Stimulated activated naive CD8-positive, alpha-beta T cell treated with anti-CD3 and anti-CD28 coated beads, Interleukin-15, Interleukin-2, amounts not matched to agents 100 ng/mL and 50 ng/mL, for 24 hours (primary cell): ENCODE data around the gene NPAS3.

Source experiments
- H3K27ac Mint-ChIP-seq: one replicate; pipeline ENCODE4 v1.8.0; 2021; ENCODE audit warnings: mild to moderate bottlenecking, mixed read lengths
- H3K27me3 Mint-ChIP-seq: one replicate; pipeline ENCODE4 v1.8.0; 2021; ENCODE audit warnings: mixed read lengths
- H3K36me3 Mint-ChIP-seq: one replicate; pipeline ENCODE4 v1.8.0; 2021; ENCODE audit warnings: low read depth, mixed read lengths
- H3K4me1 Mint-ChIP-seq: one replicate; pipeline ENCODE4 v1.8.0; 2021; ENCODE audit warnings: low read depth, mixed read lengths
- H3K4me3 Mint-ChIP-seq: one replicate; pipeline ENCODE4 v1.8.0; 2021; ENCODE audit warnings: mild to moderate bottlenecking, mixed read lengths
- H3K9me3 Mint-ChIP-seq: one replicate; pipeline ENCODE4 v1.8.0; 2021; ENCODE audit warnings: mixed read lengths

NPAS3 gene

DNA sequence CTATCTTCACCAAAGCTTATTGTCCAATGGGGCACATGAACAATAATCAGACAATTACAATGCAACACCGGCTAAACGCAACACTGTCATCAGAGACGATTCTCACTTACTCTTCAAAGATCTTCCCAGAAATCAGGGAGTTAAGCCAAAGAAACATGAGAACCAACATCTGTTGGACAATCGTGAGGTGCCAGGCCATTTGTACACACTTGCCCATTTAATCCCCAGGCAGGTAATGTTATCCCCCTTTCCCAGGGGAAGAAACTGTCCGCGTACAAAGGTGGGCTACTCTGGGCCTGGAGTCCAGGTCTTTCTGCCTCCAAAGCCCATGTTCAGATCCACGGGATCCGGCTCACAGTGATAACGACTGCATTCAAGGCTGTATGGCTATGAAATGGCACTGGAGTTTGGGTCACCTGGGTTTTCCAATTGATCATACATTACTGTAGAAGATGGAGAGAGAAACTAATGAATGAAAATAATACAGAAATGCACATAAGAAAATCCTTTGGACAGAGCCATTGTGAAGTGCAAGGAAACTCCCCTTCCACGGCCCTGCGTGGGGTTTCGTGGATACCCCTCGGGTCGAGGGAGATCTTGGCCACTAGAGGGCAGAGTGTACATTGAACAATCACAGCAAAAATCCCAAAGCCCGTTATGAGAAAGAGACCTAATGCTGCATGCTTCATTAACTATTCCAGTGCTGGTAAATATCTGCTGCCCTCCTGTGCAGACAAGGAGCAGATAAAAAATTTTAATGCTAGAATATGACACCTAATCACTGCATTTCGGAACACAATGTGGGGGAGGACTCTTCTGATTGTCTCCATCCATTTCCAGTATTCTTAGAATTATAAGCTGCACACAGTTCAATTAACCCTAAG is 900.8 kb downstream of the NPAS3 start:
- no peaks in the 10 kb centered on the region for H3K27me3 Mint-ChIP-seq
- H3K36me3 Mint-ChIP-seq, result no peaks in the 10 kb centered on the region
- no peaks in the 10 kb centered on the region for H3K4me1 Mint-ChIP-seq
- no peak overlapping the region for H3K27ac Mint-ChIP-seq
- H3K4me3 Mint-ChIP-seq, result no peak overlapping the region
- H3K9me3 Mint-ChIP-seq, result no peaks in the 10 kb centered on the region

- H3K9me3 Mint-ChIP-seq, result no peaks in the 10 kb centered on the region
- H3K36me3 Mint-ChIP-seq, result no peaks in the 10 kb centered on the region
- no peak overlapping the region for H3K27ac Mint-ChIP-seq
- no peaks in the 10 kb centered on the region for H3K4me1 Mint-ChIP-seq
- no peaks in the 10 kb centered on the region for H3K27me3 Mint-ChIP-seq
- H3K4me3 Mint-ChIP-seq, result no peak overlapping the region
Measured at GRCh38 chr14:33840797-33841196, 902.1 kb downstream of the NPAS3 start.

DNA sequence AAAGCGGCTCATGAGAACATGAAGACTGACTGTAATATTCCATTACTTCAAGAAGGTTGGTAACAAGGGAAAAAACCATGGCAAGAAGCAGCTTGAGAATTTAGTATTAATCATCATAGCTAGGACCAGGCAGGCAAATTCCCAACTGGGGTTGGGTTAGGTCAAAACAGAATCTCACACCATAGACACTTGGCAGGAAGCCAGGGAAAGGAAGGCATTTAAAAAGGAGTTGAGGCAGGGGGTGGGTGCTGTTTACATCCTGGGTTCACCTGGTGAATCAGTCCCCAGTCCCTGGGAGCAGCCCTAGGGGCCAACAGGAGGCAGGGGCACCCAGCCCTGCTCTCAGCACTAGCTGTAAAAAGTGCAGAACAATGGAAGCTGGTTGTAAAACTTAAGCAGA is 903.6 kb downstream of the NPAS3 start:
- Mint-ChIP-seq H3K9me3 (no peaks in the 10 kb centered on the region), H3K4me3 (no peak overlapping the region), H3K36me3 (no peaks in the 10 kb centered on the region), H3K27me3 (no peaks in the 10 kb centered on the region), H3K4me1 (peaks cover 4% of the 10 kb centered on the region), H3K27ac (no peak overlapping the region)

DNA sequence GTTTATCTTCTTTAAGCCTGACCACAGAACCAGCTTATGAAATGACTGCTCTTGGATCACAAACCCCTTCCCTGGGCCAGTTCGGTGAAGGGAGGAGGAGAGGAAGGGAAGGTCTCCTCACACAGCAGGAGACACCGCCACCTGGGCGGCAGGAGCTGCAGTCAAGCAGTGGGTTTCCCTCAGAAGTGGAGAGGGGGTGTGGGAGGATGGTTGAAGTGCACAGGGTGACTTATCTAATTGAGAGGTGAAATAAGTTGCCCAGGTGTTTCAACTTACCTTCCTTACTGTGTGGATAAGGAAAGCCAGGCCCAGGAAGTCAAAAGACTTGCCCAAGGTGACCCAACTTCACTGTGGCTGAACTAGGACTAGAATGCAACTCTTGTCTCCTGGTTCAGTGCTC is 905.4 kb downstream of the NPAS3 start:
- Mint-ChIP-seq H3K9me3 (no peaks in the 10 kb centered on the region), H3K27ac (no peak overlapping the region), H3K4me3 (no peak overlapping the region), H3K27me3 (no peaks in the 10 kb centered on the region), H3K4me1 (peaks cover 4% of the 10 kb centered on the region), H3K36me3 (no peaks in the 10 kb centered on the region)

- H3K9me3 Mint-ChIP-seq, result no peaks in the 10 kb centered on the region
- H3K36me3 Mint-ChIP-seq, result no peaks in the 10 kb centered on the region
- peaks cover 4% of the 10 kb centered on the region for H3K4me1 Mint-ChIP-seq
- H3K27me3 Mint-ChIP-seq, result no peaks in the 10 kb centered on the region
- peak overlapping the region; percentile 26 for H3K27ac Mint-ChIP-seq
- H3K4me3 Mint-ChIP-seq, result no peak overlapping the region
Measured at GRCh38 chr14:33846100-33846824, 907.6 kb downstream of the NPAS3 start.

- no peak overlapping the region for H3K4me3 Mint-ChIP-seq
- H3K27ac Mint-ChIP-seq, result no peak overlapping the region
Measured at GRCh38 chr14:33847066-33847465, 908.4 kb downstream of the NPAS3 start.

DNA sequence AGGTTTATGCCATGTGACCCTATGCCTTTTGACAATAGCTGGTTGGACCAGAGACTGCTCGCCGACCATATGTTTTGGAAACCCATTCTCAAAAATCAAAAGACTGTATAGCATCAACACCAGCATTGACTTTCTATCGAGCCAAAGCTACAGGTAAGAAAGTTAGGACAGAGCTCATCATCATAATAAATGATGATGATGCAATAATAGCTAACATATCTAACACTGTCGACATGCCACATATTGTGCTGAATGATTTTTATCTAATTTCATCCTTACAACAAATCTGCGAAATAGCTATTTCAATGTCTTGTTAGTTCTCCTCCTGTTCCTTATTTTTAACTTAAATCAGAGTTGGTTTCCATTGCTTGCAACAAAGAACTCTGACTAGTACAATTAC is 909.3 kb downstream of the NPAS3 start:
- Mint-ChIP-seq H3K27ac (no peak overlapping the region), H3K27me3 (no peaks in the 10 kb centered on the region), H3K4me1 (peaks cover 4% of the 10 kb centered on the region), H3K4me3 (no peak overlapping the region), H3K9me3 (no peaks in the 10 kb centered on the region), H3K36me3 (no peaks in the 10 kb centered on the region)

More at GRCh38 chr14:33847066-33847465, 908.4 kb downstream of the NPAS3 start:
- Mint-ChIP-seq H3K9me3 (no peaks in the 10 kb centered on the region), H3K36me3 (no peaks in the 10 kb centered on the region), H3K27me3 (no peaks in the 10 kb centered on the region), H3K4me1 (peaks cover 4% of the 10 kb centered on the region)

DNA sequence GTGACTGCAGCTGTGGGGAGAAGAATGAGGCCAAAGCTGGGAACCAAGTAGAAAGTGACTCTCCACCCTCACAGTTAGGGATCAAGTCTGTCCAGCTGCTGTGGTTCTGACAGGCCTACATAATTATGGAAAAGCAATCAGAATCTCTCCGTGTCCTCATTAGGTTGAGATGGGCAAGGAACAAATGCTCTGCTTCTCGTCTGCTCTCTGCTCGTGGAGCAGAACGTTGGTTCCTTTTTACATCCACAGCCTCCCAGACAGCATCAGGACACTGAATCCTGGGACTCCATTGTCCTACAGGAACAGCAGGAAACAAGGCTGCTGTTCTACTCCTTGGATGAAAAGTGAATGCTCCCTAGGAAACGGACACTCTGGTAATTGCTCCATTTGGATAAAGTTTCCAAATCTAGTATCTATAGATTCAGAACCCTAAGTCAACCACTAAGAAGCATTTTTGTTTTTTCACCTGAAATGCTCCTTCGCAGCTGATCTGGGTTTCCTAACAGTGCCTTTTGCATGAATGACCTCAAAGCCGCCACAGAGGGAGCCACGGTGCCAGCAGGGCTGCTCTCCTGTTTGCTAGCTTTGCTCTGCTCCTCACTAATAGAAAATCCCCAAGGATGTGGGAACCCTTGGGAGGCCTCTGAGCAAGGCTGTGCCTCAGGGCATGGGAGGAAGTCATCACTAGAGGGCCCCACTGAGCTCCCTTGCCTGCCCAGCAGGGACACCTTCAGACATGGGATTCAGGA is 910.2 kb downstream of the NPAS3 start:
- peaks cover 4% of the 10 kb centered on the region for H3K4me1 Mint-ChIP-seq
- no peak overlapping the region for H3K4me3 Mint-ChIP-seq
- H3K27me3 Mint-ChIP-seq, result no peaks in the 10 kb centered on the region
- H3K9me3 Mint-ChIP-seq, result no peaks in the 10 kb centered on the region
- H3K27ac Mint-ChIP-seq, result no peak overlapping the region
- H3K36me3 Mint-ChIP-seq, result no peaks in the 10 kb centered on the region

DNA sequence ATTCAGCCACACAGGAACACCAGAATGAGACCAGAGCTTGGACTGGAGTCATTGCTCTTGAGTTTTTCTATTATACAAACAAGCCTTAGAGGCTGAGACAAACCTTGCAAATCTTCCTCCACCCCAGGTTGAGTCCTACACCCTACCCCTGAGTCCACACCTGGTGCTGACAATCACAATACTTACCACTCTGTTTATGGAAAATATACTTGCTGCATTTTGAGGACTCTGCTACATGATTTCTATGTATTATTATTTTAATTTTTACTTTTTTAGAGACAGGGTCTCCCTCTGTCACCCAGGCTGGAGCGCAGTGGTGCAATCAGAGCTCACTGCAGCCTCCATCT is 910.7 kb downstream of the NPAS3 start:
- Mint-ChIP-seq H3K4me1 (peaks cover 4% of the 10 kb centered on the region), H3K9me3 (no peaks in the 10 kb centered on the region), H3K36me3 (no peaks in the 10 kb centered on the region), H3K27me3 (no peaks in the 10 kb centered on the region), H3K4me3 (no peak overlapping the region), H3K27ac (no peak overlapping the region)

DNA sequence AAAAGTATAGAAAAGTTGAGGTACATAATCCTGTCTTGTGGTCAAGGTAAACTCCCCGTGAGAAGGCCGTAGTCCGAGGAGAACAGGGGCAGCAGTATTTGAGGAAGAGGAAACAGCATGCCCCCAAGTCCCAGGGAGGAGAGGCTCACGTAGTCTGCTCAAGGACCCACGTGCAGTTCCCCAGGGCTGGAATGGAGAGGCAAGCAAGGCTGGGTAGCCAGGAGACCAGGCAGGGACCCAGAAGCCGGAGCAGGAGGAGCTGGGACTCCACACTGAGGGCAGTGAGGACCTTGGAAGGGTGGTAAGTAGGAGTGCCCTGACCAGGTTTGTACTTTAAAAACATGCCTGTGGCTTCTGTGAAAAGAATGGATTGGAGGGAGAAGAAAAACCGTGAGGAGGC is 912.1 kb downstream of the NPAS3 start:
- no peaks in the 10 kb centered on the region for H3K36me3 Mint-ChIP-seq

DNA sequence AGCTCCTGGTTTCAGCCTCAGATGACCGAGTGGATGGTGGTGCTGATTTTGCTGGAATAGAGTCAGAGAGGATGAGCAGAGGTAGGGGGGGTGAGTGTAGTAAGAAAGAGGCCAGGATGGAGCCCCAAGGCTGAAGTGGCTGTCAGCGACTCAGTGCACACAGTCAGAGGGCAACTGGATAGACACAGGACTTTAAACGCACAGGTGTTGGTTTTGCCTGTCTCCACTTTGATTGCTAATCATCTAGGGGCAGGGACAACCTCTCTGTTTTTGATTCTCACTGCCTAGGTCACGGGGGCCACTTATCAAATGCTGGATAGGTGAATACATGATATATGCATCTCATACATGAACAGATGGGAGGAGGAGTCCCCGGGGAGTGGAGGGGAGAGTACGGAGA is 912.7 kb downstream of the NPAS3 start:
- Mint-ChIP-seq H3K36me3 (no peaks in the 10 kb centered on the region), H3K9me3 (no peaks in the 10 kb centered on the region), H3K27ac (no peak overlapping the region), H3K27me3 (no peaks in the 10 kb centered on the region), H3K4me1 (no peaks in the 10 kb centered on the region), H3K4me3 (no peak overlapping the region)

More for the DNA sequence above, 912.1 kb downstream of the NPAS3 start:
- peaks cover 4% of the 10 kb centered on the region for H3K4me1 Mint-ChIP-seq
- no peaks in the 10 kb centered on the region for H3K9me3 Mint-ChIP-seq
- no peak overlapping the region for H3K4me3 Mint-ChIP-seq
- no peaks in the 10 kb centered on the region for H3K27me3 Mint-ChIP-seq
- H3K27ac Mint-ChIP-seq, result no peak overlapping the region

- no peaks in the 10 kb centered on the region for H3K27me3 Mint-ChIP-seq
- no peak overlapping the region for H3K27ac Mint-ChIP-seq
- no peaks in the 10 kb centered on the region for H3K36me3 Mint-ChIP-seq
- H3K4me1 Mint-ChIP-seq, result no peaks in the 10 kb centered on the region
- H3K4me3 Mint-ChIP-seq, result no peak overlapping the region
- no peaks in the 10 kb centered on the region for H3K9me3 Mint-ChIP-seq
Measured at GRCh38 chr14:33851931-33852330, 913.3 kb downstream of the NPAS3 start.
